GM18951 (cell line): ENCODE results near the gene PCCB.
"Not testable (repeated sequence)": the region's sequence is repeated elsewhere in the genome, so short reads cannot be mapped to it uniquely, and the experiment has no call there.

Source experiments
- POLR2A ChIP-seq: IDR thresholded peaks from 4 replicates; pipeline ENCODE4 v1.6.1; 2011; ENCODE audit warnings: mild to moderate bottlenecking; ENCODE audit not compliant: insufficient read length, insufficient read depth; ENCODE audit errors: extremely low read depth
- in situ Hi-C: fragments of 300-500 bp; cut with MboI; formaldehyde crosslinking; loops from one replicate; pipeline ENCODE4 v1.12.0; 2022; ENCODE audit warnings: low sequenced_read_pairs, mixed read lengths, inconsistent platforms; ENCODE audit not compliant: unreplicated experiment

Gene PCCB

DNA sequence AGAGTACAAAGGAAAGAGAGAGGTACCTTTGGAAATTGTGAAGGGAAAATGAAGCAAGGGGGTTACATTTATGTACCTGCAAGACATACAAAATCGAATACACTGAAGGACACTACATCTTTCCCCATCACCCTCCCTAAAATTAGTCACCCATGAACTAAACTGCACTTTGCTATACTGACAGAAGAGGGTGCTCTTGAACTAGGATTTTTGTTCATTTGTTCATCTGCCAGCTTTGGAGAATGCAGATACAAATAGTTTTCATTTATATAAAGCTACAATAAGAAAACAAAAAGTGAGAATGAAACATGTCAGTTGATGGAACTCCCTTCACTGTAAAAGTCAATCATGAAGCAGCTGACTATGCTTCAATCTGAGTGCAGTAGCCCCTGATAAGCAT is 55.7 kb downstream of the PCCB start:
- TF ChIP-seq POLR2A, result no peak
- in situ Hi-C loops, result no loop called here

DNA sequence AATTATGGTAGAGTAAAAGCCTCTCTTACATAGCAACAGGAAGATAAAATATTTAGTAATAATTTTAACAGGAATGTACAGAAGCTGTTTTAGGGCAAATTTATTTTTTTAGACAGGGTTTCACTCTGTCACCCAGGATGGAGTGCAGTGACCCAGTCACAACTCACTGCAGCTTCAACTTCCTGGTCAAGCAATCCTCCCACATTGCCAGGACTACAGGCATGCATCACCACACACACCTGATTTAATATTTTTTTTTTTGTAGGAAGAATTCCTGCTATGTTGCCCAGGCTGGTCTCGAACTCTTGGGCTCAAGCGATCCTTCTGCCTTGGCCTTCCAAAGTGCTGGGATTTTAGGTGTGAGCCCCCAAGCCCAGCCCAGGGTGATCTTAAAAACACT is 61.1 kb downstream of the PCCB start:
- in situ Hi-C loops, result no loop called here
- no peak for TF ChIP-seq POLR2A

DNA sequence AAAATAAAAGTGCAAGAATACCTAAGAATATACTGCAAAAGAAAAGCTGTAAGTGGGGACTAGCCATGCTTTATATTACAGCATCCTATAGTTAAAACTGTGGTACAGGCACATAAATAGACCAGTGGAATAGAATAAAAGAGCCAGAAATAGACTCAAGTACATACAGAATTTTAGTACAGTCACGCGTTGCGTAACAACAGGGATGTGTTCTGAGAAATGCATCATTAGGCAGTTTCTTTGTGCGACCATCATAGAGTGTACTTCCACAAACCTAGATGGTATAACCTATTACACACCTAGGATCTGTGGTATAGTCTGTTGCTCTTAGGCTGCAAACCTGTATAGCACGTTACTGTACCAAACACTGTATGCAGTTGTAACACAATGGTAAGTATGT is 61.8 kb downstream of the PCCB start:
- in situ Hi-C loops, result no loop called here
- no peak for TF ChIP-seq POLR2A

DNA sequence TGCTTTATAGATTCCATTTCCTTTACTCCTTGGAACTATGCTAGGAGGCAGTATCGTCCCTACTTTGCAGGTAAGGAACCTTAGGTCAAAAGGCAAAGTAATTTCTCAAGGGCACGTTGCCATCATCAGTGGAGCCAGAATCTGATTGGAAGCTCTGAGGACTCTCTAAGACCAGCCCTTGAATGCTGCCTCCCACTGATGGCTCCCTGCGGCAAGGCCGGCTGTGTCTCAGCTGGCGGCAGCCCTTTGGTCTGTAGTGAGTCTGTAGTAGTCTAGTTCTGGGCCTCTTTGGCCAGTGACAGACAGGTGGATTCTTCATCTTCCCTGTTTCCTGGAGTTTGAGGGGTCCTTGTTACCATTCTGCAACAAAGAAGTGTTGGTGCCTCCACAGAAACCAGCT is 76.2 kb downstream of the PCCB start:
- in situ Hi-C loops, result no loop called here
- TF ChIP-seq POLR2A, result no peak

DNA sequence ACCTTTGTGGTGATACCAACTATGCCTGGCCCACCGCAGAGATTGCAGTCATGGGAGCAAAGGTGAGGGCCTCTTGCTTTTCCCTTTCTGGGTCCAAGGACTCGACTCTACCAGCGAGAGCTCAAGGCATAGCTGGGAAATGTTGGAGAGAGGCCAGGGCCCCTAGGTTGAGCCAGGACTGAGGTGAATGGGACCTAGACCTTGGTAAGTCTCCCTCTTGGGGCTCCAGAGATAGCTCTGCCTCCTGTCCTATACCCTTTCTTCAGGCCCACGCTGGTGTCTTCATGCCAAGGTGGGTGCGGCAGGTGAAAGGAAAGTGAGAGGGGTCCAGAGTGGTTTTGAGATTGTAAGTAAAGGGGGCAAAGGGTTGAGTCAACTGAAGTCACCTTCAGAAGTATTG is 77.5 kb downstream of the PCCB start:
- in situ Hi-C loops, result no loop called here

DNA sequence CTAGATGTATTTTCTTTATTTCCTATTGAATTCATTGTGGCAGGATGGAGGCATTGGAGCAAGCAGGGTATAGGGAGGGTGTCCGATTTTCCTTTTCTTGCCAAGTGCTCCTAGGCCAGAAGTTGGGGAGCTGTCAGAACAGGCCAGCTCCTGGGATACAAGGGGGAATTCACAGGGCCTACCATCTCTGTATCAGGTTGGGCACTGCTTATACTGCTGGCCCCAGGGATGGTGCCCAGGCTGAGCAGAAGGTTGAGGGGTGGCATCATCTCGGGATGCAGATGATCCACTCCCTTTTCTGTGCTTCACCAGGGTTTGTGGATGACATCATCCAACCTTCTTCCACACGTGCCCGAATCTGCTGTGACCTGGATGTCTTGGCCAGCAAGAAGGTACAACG is 79.5 kb downstream of the PCCB start:
- in situ Hi-C loops, result no loop called here
- no peak for TF ChIP-seq POLR2A

More for the DNA sequence above, 77.5 kb downstream of the PCCB start:
- TF ChIP-seq POLR2A, result no peak

DNA sequence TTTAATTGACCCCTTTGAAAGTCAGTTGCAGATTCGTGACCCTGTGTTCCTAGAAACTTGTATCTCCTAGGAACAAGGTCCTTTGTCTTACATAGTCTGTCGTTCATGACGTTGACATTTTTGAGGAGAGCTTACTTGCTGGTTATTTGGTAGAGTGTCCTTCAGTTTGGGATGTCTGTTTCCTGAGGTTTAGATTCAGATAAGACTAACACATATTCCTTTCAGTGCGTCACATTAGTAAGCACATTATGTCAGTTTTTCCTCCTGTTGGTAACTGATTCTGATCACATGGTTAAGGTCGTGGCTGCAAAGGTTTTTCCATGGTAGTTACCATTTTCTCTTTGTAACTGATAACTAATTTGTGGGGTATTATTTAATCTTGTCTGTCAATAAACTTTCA is 80.8 kb downstream of the PCCB start:
- no peak for TF ChIP-seq POLR2A
- in situ Hi-C loops, result no loop called here

DNA sequence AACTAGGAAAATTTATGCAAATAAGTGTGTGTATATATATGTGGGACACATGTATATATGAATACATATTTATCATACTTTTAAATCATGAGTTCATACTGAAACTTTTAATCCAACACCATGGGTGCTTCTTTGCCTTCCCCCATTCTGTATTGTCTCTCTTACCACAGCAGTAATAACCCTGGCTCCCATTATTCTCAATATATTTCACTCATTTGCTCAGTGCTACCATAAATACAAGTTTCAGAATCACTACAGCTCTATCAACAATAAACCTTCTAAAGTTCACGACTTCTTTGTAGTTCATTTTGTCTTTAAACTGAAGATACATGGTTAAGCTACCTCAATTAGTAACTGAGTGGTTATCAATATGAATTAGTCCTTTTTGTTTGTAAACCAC is 82.2 kb downstream of the PCCB start:
- in situ Hi-C loops, result no loop called here
- TF ChIP-seq POLR2A, result no peak

DNA sequence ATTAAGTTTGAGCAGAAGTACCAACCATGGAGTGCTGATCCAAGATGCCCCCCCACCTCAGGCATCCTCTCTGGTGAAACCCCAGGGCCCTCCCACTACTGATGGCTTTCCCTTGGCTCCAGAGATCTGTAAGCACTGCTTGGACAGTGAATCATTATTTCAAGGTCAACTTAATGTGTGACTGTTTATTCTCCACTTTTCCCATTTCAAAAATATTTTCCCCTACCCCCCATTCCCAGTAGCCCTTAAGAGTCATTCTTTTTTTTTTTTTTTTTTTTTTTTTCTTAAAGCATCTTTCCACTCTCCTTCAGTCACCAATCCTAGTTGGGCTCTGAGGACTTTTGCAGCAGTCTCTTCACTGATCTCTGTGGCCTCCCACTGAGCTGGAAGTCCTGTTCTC is 82.6 kb downstream of the PCCB start:
- TF ChIP-seq POLR2A, result no peak
- in situ Hi-C loops, result no loop called here

DNA sequence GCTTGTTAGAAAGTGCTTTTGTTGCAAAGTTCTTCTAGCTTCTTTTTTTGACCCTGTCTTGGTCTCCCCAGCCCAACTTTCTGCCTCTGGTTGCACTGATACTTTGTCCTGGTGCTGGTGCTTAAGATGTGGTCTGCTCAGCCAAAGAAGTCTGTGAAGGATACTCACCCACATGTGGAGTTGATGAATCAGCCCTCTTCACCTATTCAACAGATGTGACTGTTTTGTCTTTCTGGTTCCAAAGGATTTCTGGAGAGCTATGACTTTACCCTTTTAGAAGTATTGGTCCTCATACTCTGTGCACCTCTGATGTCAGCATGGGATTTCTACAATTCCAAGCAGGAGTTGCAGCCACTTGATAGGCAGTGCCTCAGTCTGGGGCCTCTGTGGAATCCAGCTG is 84.1 kb downstream of the PCCB start:
- in situ Hi-C loops, result no loop called here

DNA sequence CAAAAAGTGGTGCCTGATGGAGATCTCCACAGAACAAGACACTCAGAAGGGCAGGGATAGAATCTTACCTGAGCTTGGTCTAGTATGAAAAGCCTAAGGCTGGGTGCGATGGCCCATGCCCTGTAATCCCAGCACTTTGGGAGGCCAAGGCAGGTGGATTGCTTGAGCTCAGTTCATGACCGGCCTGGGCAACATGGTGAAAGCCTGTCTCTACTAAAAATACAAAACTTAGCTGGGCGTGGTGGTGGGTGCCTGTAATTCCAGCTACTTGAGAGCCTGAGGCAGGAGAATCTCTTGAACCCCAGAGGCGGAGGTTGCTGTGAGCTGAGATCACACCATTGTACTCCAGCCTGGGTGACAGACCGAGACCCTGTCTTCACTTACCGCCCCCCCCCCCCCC is 84.6 kb downstream of the PCCB start:
- in situ Hi-C loops, result not testable (repeated sequence)

More for the DNA sequence above, 84.1 kb downstream of the PCCB start:
- TF ChIP-seq POLR2A, result no peak

DNA sequence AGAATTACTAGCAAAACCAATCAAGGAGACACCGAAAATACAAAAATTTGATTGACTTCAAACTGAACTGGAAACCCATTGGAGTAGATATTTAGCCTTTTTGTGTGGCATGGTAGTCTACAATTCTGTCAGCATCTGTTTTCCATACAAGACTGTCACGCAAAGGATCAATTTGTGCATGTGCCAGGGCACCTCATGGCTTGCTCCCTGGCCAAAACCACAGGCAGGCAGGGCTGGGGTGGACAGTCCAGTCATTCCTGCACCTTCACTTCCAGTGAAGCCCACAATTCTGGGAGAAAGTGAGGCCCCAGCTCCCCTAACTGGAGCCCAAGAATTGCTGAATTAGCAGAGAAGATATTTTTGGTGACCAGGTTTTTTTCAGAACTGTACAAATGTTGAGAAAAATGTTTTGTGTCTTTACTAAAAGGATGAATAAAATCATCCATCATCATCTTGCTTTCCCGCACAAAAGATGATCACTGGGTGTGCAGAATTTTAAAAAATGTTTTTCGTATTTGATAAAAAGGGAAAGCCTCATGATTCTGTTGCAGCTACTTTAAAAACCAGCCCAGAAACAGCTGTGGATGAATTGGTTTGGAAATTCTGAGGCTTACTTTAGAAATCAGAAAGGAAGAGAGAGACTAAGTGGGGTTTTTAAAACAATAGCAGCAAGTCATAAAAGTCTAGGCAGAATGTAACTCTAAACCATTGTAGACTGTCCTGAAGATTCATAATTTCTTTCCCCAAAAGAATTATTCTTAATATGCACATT is 86.4 kb downstream of the PCCB start:
- TF ChIP-seq POLR2A, result no peak
- in situ Hi-C loops, result no loop called here

DNA sequence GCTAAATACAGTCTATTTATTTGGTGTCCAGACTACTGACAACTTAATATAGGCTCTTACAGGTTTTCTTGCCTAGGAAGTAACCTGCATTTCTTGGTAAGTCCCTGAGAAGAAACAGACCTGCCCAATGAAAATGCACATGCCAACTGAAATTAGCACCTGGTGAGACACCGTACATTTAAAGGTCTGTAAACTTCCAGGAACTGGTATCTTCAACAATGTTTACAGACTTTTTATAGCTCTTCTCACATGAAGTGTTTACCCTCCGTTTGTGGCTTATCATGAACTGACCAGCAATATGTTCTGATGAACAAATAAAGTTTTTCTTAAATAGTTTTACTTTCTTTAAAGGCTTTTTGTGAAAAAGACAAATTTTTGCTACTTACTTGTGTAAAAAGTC is 93.3 kb downstream of the PCCB start:
- in situ Hi-C loops, result no loop called here
- TF ChIP-seq POLR2A, result no peak

DNA sequence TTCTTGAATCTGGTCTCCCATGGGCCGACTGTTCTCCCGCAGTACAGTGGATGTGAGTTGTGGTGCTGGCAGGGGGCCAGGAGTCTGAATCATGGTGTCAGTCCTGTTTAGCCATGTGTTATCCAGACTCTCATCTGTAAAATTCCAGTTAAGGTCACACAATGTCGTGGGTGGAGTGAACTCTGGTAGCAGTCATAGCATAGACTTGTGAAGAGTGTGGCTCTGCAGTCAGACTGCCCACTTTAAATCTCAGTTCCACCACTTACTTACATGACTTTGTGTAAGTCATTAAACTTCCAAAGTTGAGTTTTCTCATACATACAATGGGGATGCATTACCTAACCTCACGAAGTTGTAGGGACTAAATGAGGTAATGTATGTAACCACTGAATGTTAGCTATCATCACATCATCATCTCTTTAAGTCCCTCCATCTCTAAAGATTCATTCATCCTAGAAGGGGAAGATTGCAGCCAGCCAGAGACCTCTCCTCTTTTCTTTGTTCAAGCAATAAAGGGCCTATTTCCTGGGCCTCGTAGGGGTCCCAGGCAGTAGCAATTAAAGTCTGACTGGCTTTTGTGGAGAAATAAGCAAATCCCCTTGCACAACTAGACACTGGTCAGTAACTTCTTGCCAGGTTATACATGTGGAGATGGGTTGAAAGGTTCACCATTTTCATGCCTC is 93.9 kb downstream of the PCCB start:
- no peak for TF ChIP-seq POLR2A
- in situ Hi-C loops, result no loop called here

DNA sequence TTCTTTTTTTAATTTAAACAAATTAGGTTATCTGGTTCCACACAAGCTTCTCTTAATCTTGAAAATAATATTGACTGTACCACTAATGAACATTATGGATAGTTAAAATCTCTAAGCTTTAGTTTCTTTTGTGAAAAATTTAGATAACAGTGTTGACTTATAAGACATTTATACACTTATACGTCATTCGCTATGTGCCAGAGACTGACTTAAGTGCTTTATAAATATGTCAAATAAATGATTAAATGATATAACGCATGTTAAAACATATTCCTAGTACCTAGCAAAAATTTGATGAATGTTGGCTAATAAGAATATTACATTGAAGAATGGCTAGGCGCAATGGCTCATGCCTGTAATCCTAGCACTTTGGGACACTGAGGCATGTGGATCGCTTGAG is 96.3 kb downstream of the PCCB start:
- in situ Hi-C loops, result no loop called here
- TF ChIP-seq POLR2A, result no peak

DNA sequence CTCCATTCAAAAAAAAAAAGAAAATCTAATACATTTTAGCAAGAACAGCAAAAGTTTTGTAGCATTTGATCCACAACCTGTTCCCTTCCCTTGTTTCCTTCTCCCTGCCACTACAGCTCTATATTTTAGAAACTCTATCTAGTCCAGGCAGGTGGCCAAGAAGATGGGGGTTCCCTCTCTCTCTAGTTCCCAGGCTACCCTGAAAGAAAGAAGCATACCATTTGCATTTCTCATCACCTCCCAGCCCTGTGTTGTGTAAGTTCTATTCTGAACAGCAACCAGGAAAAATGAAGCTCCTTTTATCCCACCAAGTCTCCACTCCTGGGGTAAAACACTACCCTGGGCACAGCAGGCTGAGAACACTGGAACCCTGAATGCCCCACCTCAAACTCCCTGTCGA is 100.0 kb downstream of the PCCB start:
- TF ChIP-seq POLR2A, result no peak
- in situ Hi-C loops, result no loop called here
